Progenitor cell of endocrine pancreas (in vitro differentiated cells): ENCODE results near the gene SCUBE1. TPM values are rescaled to one million over a fixed set of nuclear protein-coding genes. Genes with fewer than 3 reads are reported as not detected.

ENCODE experiments used
- DNase-seq: peaks from one replicate; pipeline ENCODE4 v3.0.0; 2021; ENCODE audit warnings: low spot score; ENCODE audit not compliant: unreplicated experiment
- H3K27ac Mint-ChIP-seq: 2 replicates; pipeline ENCODE4 v1.8.0; 2021; ENCODE audit warnings: mild to moderate bottlenecking, moderate library complexity, mixed read lengths
- H3K27me3 Mint-ChIP-seq: 2 replicates; pipeline ENCODE4 v1.8.0; 2021; ENCODE audit warnings: mixed read lengths
- H3K36me3 Mint-ChIP-seq: 2 replicates; pipeline ENCODE4 v1.8.0; 2022; ENCODE audit warnings: mixed read lengths; ENCODE audit not compliant: insufficient read depth
- H3K4me1 Mint-ChIP-seq: 2 replicates; pipeline ENCODE4 v1.8.0; 2021; ENCODE audit warnings: low read depth, mixed read lengths
- H3K4me3 Mint-ChIP-seq: 2 replicates; pipeline ENCODE4 v1.8.0; 2021; ENCODE audit warnings: low read depth, mild to moderate bottlenecking, moderate library complexity, mixed read lengths
- H3K9me3 Mint-ChIP-seq: 2 replicates; pipeline ENCODE4 v1.8.0; 2021; ENCODE audit warnings: low read depth, mixed read lengths
- total RNA-seq: library from RNA; stranded (reverse); gene quantifications from 2 replicates; pipeline ENCODE4 v1.2.1, GENCODE V29; 2021
- TF ChIP-seq, protein P1 (sequence below): fragments of 200-600 bp; sonication (generic); IDR thresholded peaks from one replicate; pipeline ENCODE4 v1.5.0; 2021; ENCODE audit warnings: antibody characterized with exemption, mild to moderate bottlenecking; ENCODE audit not compliant: unreplicated experiment

SCUBE1 gene
- total RNA-seq, 1 donor from 2014 or later, result 4.5 TPM

- H3K4me1 Mint-ChIP-seq, result peaks cover 14% of the 10 kb centered on the region
Measured at GRCh38 chr22:43333156-43333555, 10.0 kb downstream of the SCUBE1 start.

GRCh38 chr22:43331698-43332097, 11.5 kb downstream of the SCUBE1 start:
- Mint-ChIP-seq H3K4me3 (no peak overlapping the region), H3K36me3 (no peaks in the 10 kb centered on the region), H3K9me3 (no peaks in the 10 kb centered on the region), H3K27me3 (peaks cover 45% of the 10 kb centered on the region), H3K4me1 (peaks cover 19% of the 10 kb centered on the region), H3K27ac (no peak overlapping the region)
- no peak for DNase-seq
- TF ChIP-seq, protein P1, sequence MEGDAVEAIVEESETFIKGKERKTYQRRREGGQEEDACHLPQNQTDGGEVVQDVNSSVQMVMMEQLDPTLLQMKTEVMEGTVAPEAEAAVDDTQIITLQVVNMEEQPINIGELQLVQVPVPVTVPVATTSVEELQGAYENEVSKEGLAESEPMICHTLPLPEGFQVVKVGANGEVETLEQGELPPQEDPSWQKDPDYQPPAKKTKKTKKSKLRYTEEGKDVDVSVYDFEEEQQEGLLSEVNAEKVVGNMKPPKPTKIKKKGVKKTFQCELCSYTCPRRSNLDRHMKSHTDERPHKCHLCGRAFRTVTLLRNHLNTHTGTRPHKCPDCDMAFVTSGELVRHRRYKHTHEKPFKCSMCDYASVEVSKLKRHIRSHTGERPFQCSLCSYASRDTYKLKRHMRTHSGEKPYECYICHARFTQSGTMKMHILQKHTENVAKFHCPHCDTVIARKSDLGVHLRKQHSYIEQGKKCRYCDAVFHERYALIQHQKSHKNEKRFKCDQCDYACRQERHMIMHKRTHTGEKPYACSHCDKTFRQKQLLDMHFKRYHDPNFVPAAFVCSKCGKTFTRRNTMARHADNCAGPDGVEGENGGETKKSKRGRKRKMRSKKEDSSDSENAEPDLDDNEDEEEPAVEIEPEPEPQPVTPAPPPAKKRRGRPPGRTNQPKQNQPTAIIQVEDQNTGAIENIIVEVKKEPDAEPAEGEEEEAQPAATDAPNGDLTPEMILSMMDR, result no peak

More at GRCh38 chr22:43333156-43333555, 10.0 kb downstream of the SCUBE1 start:
- TF ChIP-seq, protein P1, result no peak
- Mint-ChIP-seq H3K9me3 (no peaks in the 10 kb centered on the region), H3K27ac (no peak overlapping the region), H3K4me3 (no peak overlapping the region), H3K36me3 (no peaks in the 10 kb centered on the region), H3K27me3 (peaks cover 48% of the 10 kb centered on the region)
- no peak for DNase-seq

DNA sequence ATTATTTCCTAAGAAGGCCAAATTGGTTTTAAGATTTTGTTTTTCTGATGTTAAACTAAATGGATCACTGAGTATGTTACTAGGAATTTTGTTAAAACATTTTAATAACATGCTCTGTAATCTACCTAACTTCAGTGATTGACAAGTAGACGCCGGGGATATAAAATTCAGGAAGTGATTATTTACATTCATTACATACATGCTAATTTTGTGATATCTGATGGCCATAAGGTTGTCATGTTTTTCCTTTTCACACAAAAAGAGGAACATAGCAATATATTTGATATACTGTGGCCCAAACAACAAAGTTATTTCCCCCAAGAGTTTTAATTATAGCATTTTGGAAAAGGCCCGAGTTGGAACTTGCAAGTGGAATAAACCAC, 12.1 kb downstream of the SCUBE1 start:
- DNase-seq, result no peak
- H3K9me3 Mint-ChIP-seq, result no peaks in the 10 kb centered on the region
- TF ChIP-seq, protein P1, result no peak
- peaks cover 46% of the 10 kb centered on the region for H3K27me3 Mint-ChIP-seq
- no peaks in the 10 kb centered on the region for H3K36me3 Mint-ChIP-seq
- no peak overlapping the region for H3K4me3 Mint-ChIP-seq
- no peak overlapping the region for H3K27ac Mint-ChIP-seq
- peaks cover 26% of the 10 kb centered on the region for H3K4me1 Mint-ChIP-seq

DNA sequence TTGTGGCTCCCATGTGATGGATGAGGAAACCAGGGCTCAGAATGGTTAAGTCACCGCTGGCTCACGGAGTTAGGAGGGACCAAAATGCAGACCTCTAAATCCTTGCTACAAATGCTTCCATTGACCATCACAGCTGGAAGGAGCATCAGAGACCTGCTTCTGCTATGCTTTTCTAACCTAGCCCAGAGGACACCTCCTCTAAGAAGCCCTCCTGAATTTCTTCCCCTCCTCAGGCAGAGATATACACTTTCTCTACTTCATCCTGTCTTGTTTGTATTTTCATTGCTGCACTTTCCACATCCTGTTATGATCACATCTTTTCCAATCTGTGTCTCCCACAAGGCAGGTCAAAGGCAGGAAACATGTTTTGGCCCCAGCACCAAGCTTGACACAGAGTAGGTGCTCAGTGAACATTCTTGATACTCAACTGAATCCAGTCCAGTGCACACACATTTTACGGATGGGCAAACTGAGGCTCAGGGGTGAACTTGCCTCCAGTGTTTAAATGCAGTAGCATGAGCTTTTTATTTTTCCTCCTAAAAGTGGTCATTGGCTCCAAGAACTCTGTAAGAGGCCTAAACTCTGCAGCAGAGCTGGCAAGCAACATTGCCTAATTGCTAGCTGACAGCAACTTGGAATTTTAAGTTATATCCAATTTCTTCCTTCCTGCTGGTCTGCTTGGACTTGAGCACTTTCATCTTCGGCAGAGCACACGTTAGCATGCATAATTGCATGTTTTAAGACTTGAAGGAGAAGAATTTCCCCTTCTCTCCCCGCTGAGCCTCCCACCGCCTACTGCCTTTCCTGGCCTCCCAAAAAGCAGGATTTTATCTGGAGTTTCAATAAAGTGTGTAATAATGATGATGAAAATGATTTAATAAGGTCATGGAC, 12.7 kb downstream of the SCUBE1 start:
- TF ChIP-seq, protein P1, result no peak
- Mint-ChIP-seq H3K9me3 (no peaks in the 10 kb centered on the region), H3K27ac (no peak overlapping the region), H3K27me3 (peaks cover 53% of the 10 kb centered on the region), H3K36me3 (no peaks in the 10 kb centered on the region), H3K4me1 (peaks cover 32% of the 10 kb centered on the region), H3K4me3 (no peak overlapping the region)
- DNase-seq, result no peak

GRCh38 chr22:43329061-43329460, 14.1 kb downstream of the SCUBE1 start:
- Mint-ChIP-seq H3K36me3 (no peaks in the 10 kb centered on the region), H3K27me3 (peaks cover 54% of the 10 kb centered on the region), H3K27ac (no peak overlapping the region), H3K4me1 (peaks cover 33% of the 10 kb centered on the region), H3K4me3 (no peak overlapping the region), H3K9me3 (no peaks in the 10 kb centered on the region)
- TF ChIP-seq, protein P1, result no peak
- no peak for DNase-seq
